HL-60/S4 treated with retinoic acid at 250 ng/mL for 4 days and 3 days (cell line): ENCODE measurements around the gene MEGF11.

Experiments used
- in situ Hi-C: fragments of 300-500 bp; cut with MboI; formaldehyde crosslinking; loops from 2 replicates; pipeline ENCODE4 v1.7.0; 2022; ENCODE audit warnings: low sequenced_read_pairs

Gene MEGF11

GRCh38 chr15:65960586-65960985, 293.0 kb downstream of the MEGF11 start:
- in situ Hi-C loops = no loop called here

GRCh38 chr15:65958835-65959234, 294.7 kb downstream of the MEGF11 start:
- in situ Hi-C loops = no loop called here

GRCh38 chr15:65957451-65957850, 296.1 kb downstream of the MEGF11 start:
- in situ Hi-C loops = no loop called here

GRCh38 chr15:65956899-65957298, 296.7 kb downstream of the MEGF11 start:
- in situ Hi-C loops = no loop called here

GRCh38 chr15:65956307-65956706, 297.2 kb downstream of the MEGF11 start:
- in situ Hi-C loops = no loop called here

GRCh38 chr15:65954289-65954741, 299.2 kb downstream of the MEGF11 start:
- in situ Hi-C loops = no loop called here

- in situ Hi-C loops = no loop called here
Observed at GRCh38 chr15:65953622-65954021, 299.9 kb downstream of the MEGF11 start.

GRCh38 chr15:65952391-65953053, 301.0 kb downstream of the MEGF11 start:
- in situ Hi-C loops = no loop called here

GRCh38 chr15:65951007-65951406, 302.5 kb downstream of the MEGF11 start:
- in situ Hi-C loops = no loop called here

GRCh38 chr15:65949491-65949890, 304.1 kb downstream of the MEGF11 start:
- in situ Hi-C loops = no loop called here

GRCh38 chr15:65949011-65949410, 304.5 kb downstream of the MEGF11 start:
- in situ Hi-C loops = no loop called here

- in situ Hi-C loops = no loop called here
Observed at GRCh38 chr15:65948383-65948782, 305.2 kb downstream of the MEGF11 start.

- in situ Hi-C loops = no loop called here
Observed at GRCh38 chr15:65947041-65947440, 306.5 kb downstream of the MEGF11 start.

- in situ Hi-C loops = no loop called here
Observed at GRCh38 chr15:65945616-65946015, 307.9 kb downstream of the MEGF11 start.

- in situ Hi-C loops = no loop called here
Observed at GRCh38 chr15:65944404-65944803, 309.1 kb downstream of the MEGF11 start.

GRCh38 chr15:65942436-65942835, 311.1 kb downstream of the MEGF11 start:
- in situ Hi-C loops = no loop called here

- in situ Hi-C loops = no loop called here
Observed at GRCh38 chr15:65940618-65940909, 313.0 kb downstream of the MEGF11 start.

GRCh38 chr15:65939901-65940617, 313.5 kb downstream of the MEGF11 start:
- in situ Hi-C loops = no loop called here

- in situ Hi-C loops = no loop called here
Observed at GRCh38 chr15:65938604-65939003, 314.9 kb downstream of the MEGF11 start.

GRCh38 chr15:65937476-65937875, 316.1 kb downstream of the MEGF11 start:
- in situ Hi-C loops = no loop called here

- in situ Hi-C loops = no loop called here
Observed at GRCh38 chr15:65937054-65937453, 316.5 kb downstream of the MEGF11 start.

GRCh38 chr15:65936282-65936681, 317.3 kb downstream of the MEGF11 start:
- in situ Hi-C loops = no loop called here

- in situ Hi-C loops = no loop called here
Observed at GRCh38 chr15:65935391-65935790, 318.2 kb downstream of the MEGF11 start.
